Lower leg skin (tissue), 4 donors: ENCODE measurements around the gene PRKCH. TPM values are rescaled to one million over a fixed set of nuclear protein-coding genes. Genes with fewer than 3 reads are reported as not detected.

ENCODE experiments used
- DNase-seq, 2 donors: peaks; one replicate each; pipeline ENCODE4 v3.0.0-alpha.2; 2019; ENCODE audit warnings: low spot score in 2 of 2
- H3K4me3 ChIP-seq: fragments of 200-600 bp; sonication (generic); 2 replicates; pipeline ENCODE4 v1.5.1; 2017; ENCODE audit warnings: mild to moderate bottlenecking, low read depth; ENCODE audit not compliant: poor library complexity, severe bottlenecking
- POLR2A ChIP-seq, 2 donors: fragments of 450-650 bp; IDR thresholded peaks; one replicate each; pipeline ENCODE4 v1.6.1; 2016 to 2017; ENCODE audit warnings: antibody characterized with exemption in 2 of 2, mild to moderate bottlenecking in 1 of 2, moderate library complexity in 1 of 2
- WGBS, 2 donors: methylation state at CpG; one replicate each; pipeline ENCODE4 v1.1.5; 2018; 5-methylcytosine and 5-hydroxymethylcytosine counted together
- intact Hi-C: fragments of 100-400 bp; cut with DNase I; formaldehyde crosslinking; loops from one replicate; pipeline ENCODE4 v1.15.0; 2023; ENCODE audit warnings: low total_unique reads
- total RNA-seq, 4 donors: library from RNA; depleted of rRNA; stranded (reverse); fragments of >200 nt; gene quantifications; one replicate each; pipeline ENCODE4 v1.1.0, GENCODE V29; 2016
- TF ChIP-seq, protein P1 (sequence below), 3 donors: fragments of 450-650 bp; IDR thresholded peaks; one replicate each; pipeline ENCODE4 v1.5.1; 2016; ENCODE audit warnings: antibody characterized with exemption in 3 of 3, mild to moderate bottlenecking in 3 of 3, moderate library complexity in 2 of 3

The PRKCH gene
- total RNA-seq, 4 donors from 2014 or later, result 57.3 to 103 (median 66.7) TPM

DNA sequence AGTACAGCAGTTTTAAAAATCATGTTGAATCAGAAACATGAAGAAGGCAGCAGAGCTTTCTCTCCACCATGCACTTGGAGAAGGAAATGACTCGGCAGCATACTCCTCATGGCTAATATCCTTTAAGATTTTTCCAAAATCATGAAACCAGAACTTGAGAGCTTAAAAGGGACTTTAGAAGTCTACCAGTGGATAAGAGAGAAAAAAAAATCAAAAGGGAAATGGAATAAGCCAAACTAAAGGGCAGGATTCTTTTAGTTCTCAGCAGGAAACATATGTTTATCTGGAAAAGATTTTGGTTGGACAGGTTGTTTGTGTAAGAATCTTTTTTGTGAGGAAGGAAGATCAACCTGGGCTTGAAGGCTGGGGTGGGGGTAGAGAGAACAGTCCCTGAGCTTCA lies 111.8 kb downstream of the PRKCH start:
- H3K4me3 ChIP-seq, result no peak overlapping the region
- DNase-seq, result no peak
- intact Hi-C loops, result no loop called here
- 59 to 63% methylated on average over 1 of the region's 1 CpG for WGBS, 2 donors
- TF ChIP-seq, protein P1, sequence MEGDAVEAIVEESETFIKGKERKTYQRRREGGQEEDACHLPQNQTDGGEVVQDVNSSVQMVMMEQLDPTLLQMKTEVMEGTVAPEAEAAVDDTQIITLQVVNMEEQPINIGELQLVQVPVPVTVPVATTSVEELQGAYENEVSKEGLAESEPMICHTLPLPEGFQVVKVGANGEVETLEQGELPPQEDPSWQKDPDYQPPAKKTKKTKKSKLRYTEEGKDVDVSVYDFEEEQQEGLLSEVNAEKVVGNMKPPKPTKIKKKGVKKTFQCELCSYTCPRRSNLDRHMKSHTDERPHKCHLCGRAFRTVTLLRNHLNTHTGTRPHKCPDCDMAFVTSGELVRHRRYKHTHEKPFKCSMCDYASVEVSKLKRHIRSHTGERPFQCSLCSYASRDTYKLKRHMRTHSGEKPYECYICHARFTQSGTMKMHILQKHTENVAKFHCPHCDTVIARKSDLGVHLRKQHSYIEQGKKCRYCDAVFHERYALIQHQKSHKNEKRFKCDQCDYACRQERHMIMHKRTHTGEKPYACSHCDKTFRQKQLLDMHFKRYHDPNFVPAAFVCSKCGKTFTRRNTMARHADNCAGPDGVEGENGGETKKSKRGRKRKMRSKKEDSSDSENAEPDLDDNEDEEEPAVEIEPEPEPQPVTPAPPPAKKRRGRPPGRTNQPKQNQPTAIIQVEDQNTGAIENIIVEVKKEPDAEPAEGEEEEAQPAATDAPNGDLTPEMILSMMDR (IDR thresholded peaks at IDR 0.05), result no peak
- no peak for TF ChIP-seq POLR2A (IDR thresholded peaks at IDR 0.05)

GRCh38 chr14:61433828-61434227 lies 112.4 kb downstream of the PRKCH start:
- no peak overlapping the region for H3K4me3 ChIP-seq
- WGBS, 2 donors, result 60 to 67% methylated on average over 1 of the region's 1 CpG
- TF ChIP-seq POLR2A (IDR thresholded peaks at IDR 0.05), result no peak
- TF ChIP-seq, protein P1 (IDR thresholded peaks at IDR 0.05), result no peak
- intact Hi-C loops, result no loop called here
- no peak for DNase-seq

- no peak for DNase-seq
- no peak for TF ChIP-seq POLR2A (IDR thresholded peaks at IDR 0.05)
- TF ChIP-seq, protein P1 (IDR thresholded peaks at IDR 0.05), result no peak
- no peak overlapping the region for H3K4me3 ChIP-seq
- WGBS, 2 donors, result 81 to 84% methylated on average over 3 of the region's 3 CpGs
- intact Hi-C loops, result no loop called here
Observed at GRCh38 chr14:61434311-61434710, 112.9 kb downstream of the PRKCH start.

DNA sequence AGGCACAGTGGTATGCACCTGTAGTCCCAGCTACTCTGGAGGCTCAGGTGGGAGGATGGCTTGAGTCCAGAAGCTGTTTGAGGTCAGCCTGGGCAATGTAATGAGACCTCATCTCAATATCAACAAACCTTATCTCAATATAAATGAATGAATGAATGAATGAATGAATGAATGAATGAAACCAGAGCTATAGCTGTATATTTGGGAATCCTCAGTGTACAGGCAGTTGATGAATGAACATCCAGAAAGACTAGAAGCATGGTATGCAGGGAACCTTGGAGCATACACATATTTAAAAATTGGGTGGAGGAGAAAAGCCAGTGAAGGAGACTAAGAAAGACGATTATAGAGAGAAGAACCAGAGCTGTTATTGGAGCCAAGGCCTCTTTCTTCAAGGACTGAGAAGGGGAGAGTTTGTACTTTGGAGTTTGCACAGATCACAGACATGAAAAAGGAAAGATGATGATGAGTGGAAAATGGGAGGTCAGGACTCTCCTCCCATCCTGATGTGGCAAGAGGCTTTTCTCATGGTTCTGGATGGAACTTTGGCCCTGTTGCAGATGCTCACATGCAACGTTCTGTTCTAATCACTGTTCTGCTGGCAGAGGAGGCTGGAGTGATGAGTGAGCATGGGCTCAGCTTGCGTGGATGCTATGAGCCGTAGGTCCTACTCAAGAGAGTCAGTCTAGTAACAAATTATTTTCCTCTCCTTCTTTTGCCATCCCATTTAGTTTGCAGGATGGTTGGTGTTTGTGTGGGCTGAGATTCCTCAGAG lies 114.4 kb downstream of the PRKCH start:
- intact Hi-C loops, result no loop called here
- DNase-seq, result peak in 1 of 2 donors; percentile 52
- TF ChIP-seq, protein P1 (IDR thresholded peaks at IDR 0.05), result no peak
- no peak for TF ChIP-seq POLR2A (IDR thresholded peaks at IDR 0.05)
- WGBS, 2 donors, result 50 to 67% methylated on average over 4 of the region's 4 CpGs
- no peak overlapping the region for H3K4me3 ChIP-seq

DNA sequence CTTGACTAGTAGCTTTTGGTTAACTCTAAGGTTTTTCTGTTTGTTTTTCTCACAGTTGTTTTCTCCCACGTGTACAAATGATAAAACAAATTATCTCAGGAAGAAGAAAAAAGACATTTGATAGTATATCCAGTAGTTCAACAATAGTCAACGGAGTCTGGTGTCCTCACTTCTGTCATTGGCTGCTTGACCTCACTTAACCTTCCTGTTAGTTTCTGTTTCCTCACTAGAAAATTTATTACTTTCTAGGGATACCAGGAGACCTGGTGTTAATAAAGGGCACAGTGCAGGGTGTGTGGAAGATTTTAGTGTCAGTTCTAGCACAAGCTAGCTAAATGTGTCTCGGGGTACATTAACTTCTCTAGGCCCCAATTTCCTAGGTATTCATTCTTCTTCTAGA lies 116.0 kb downstream of the PRKCH start:
- no peak overlapping the region for H3K4me3 ChIP-seq
- TF ChIP-seq, protein P1 (IDR thresholded peaks at IDR 0.05), result no peak
- no peak for TF ChIP-seq POLR2A (IDR thresholded peaks at IDR 0.05)
- no peak for DNase-seq
- 65 to 68% methylated on average over 3 of the region's 3 CpGs for WGBS, 2 donors
- intact Hi-C loops, result no loop called here

DNA sequence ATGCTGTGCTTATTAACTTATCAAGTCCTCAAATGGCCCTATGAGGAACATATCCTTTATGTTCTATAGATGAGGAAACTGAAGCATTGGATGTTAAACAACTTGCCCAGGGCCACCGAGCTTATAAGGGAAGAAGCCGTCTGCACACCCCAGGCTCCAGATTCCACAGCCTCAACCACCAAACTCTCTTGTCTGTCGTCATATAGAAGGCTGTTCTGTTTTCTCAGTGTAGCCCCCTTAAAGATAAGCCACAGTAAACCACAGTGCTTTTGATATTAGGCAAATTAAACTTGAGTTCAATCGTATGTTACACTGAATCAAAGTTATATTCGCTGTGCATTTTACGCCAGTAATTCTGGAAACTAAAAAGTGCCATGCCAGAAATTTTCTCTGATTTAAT lies 116.7 kb downstream of the PRKCH start:
- no peak overlapping the region for H3K4me3 ChIP-seq
- intact Hi-C loops, result no loop called here
- WGBS, 2 donors, result 81 to 84% methylated on average over 6 of the region's 6 CpGs
- DNase-seq, result no peak
- TF ChIP-seq POLR2A (IDR thresholded peaks at IDR 0.05), result no peak
- TF ChIP-seq, protein P1 (IDR thresholded peaks at IDR 0.05), result no peak
